IMR-90 (cell line): ENCODE results near the gene EFCAB9. TPM values are rescaled to one million over a fixed set of nuclear protein-coding genes. Genes with fewer than 3 reads are reported as not detected.

ENCODE experiments used
- ATAC-seq: fragments of 200-7000 bp; cut with Tn5 transposase; 2 replicates; pipeline ENCODE4 v1.9.1; 2020; ENCODE audit warnings: low read depth, mild to moderate bottlenecking, moderate library complexity
- BruUV-seq: library from RNA; stranded (reverse); fragments of 400-500 nt; replicated peaks from 2 replicates; lab custom pipeline; 2021; lab: Mats Ljungman, UMichigan
- CTCF ChIA-PET: fragments of 300-600 bp; formaldehyde crosslinking; extraction: SDS; loops from one replicate; lab custom pipeline; 2021; ENCODE audit warnings: antibody characterized with exemption; lab: Yijun Ruan, JAX
- POLR2A ChIA-PET: fragments of 300-600 bp; sonication (Branson Sonifier 250); formaldehyde crosslinking; loops from one replicate; lab custom pipeline; 2022; ENCODE audit warnings: antibody characterized with exemption; ENCODE audit not compliant: unreplicated experiment; lab: Charles Lee
- DNase-seq: peaks from one replicate; pipeline ENCODE4 v3.0.0; 2013
- H2AFZ ChIP-seq: replicated peaks from 2 replicates; pipeline ENCODE3; 2013; ENCODE audit warnings: low read length, mild to moderate bottlenecking; ENCODE audit not compliant: poor library complexity
- H2AK5ac ChIP-seq: 2 replicates; pipeline ENCODE4 v1.6.1; 2013; ENCODE audit warnings: low read depth, low read length, inconsistent platforms
- H2AK9ac ChIP-seq: replicated peaks from 2 replicates; pipeline ENCODE3; 2013; ENCODE audit warnings: mild to moderate bottlenecking, low read depth, low read length, moderate library complexity; ENCODE audit not compliant: poor library complexity
- H2BK120ac ChIP-seq: 2 replicates; pipeline ENCODE4 v1.6.1; 2013; ENCODE audit warnings: low read depth, low read length, inconsistent platforms
- H2BK15ac ChIP-seq: 3 replicates; pipeline ENCODE4 v1.6.1; 2013; ENCODE audit warnings: low read depth, low read length, inconsistent platforms
- H2BK20ac ChIP-seq: 2 replicates; pipeline ENCODE4 v1.6.1; 2013; ENCODE audit warnings: low read depth, mild to moderate bottlenecking, inconsistent platforms, low read length, moderate library complexity
- H2BK5ac ChIP-seq: 2 replicates; pipeline ENCODE4 v1.6.1; 2013; ENCODE audit warnings: mild to moderate bottlenecking, low read depth, low read length, inconsistent platforms; ENCODE audit not compliant: poor library complexity, severe bottlenecking
- H3K14ac ChIP-seq: replicated peaks from 2 replicates; pipeline ENCODE4 v1.6.1; 2013; ENCODE audit warnings: low read depth, low read length, inconsistent platforms
- H3K18ac ChIP-seq: 2 replicates; pipeline ENCODE4 v1.6.1; 2013; ENCODE audit warnings: low read depth, low read length, control low read depth
- H3K23ac ChIP-seq: 2 replicates; pipeline ENCODE4 v1.6.1; 2013; ENCODE audit warnings: low read depth, low read length, inconsistent platforms
- H3K27ac ChIP-seq: 2 replicates; pipeline ENCODE4 v1.5.1; 2013; ENCODE audit warnings: mild to moderate bottlenecking, control low read depth, low read length; ENCODE audit not compliant: insufficient read depth
- H3K27me3 ChIP-seq: 2 replicates; pipeline ENCODE4 v1.6.1; 2013; ENCODE audit warnings: low read length; ENCODE audit not compliant: control insufficient read depth, insufficient read depth
- H3K36me3 ChIP-seq: 2 replicates; pipeline ENCODE4 v1.6.1; 2013; ENCODE audit warnings: low read length, mixed read lengths; ENCODE audit not compliant: control insufficient read depth, insufficient read depth
- H3K4ac ChIP-seq: 2 replicates; pipeline ENCODE4 v1.6.1; 2013; ENCODE audit warnings: low read depth, low read length, inconsistent platforms
- H3K4me1 ChIP-seq: 2 replicates; pipeline ENCODE4 v1.6.1; 2013; ENCODE audit warnings: low read length, mixed read lengths; ENCODE audit not compliant: control insufficient read depth, insufficient read depth
- H3K4me2 ChIP-seq: 2 replicates; pipeline ENCODE4 v1.6.1; 2013; ENCODE audit warnings: low read depth, mild to moderate bottlenecking, control low read depth, low read length, moderate library complexity
- H3K4me3 ChIP-seq: 2 replicates; pipeline ENCODE4 v1.5.1; 2013; ENCODE audit warnings: low read depth, mild to moderate bottlenecking, control low read depth, low read length, moderate library complexity; ENCODE audit not compliant: insufficient read depth
- H3K56ac ChIP-seq: 2 replicates; pipeline ENCODE4 v1.6.1; 2013; ENCODE audit warnings: low read length, inconsistent platforms; ENCODE audit not compliant: insufficient read depth; ENCODE audit errors: extremely low read depth
- H3K79me1 ChIP-seq, 2 experiments: 2 replicates each; pipeline ENCODE4 v1.6.1; 2013; ENCODE audit warnings: low read length in 2 of 2, inconsistent platforms in 1 of 2, low read depth in 1 of 2
- H3K9ac ChIP-seq: 2 replicates; pipeline ENCODE4 v1.6.1; 2013; ENCODE audit warnings: low read depth, low read length, control low read depth
- H3K9me1 ChIP-seq: 2 replicates; pipeline ENCODE4 v1.6.1; 2013; ENCODE audit warnings: low read length, inconsistent platforms; ENCODE audit not compliant: insufficient read depth
- H3K9me3 ChIP-seq: 2 replicates; pipeline ENCODE4 v1.6.1; 2013; ENCODE audit warnings: low read length; ENCODE audit not compliant: control insufficient read depth, insufficient read depth
- H4K20me1 ChIP-seq: 2 replicates; pipeline ENCODE4 v1.6.1; 2013; ENCODE audit warnings: low read length, inconsistent platforms; ENCODE audit not compliant: insufficient read depth
- H4K5ac ChIP-seq: 2 replicates; pipeline ENCODE4 v1.6.1; 2013; ENCODE audit warnings: mild to moderate bottlenecking, low read depth, low read length, control low read depth
- H4K8ac ChIP-seq, 2 experiments: 2 replicates each; pipeline ENCODE4 v1.6.1; 2013; ENCODE audit warnings: low read depth in 2 of 2, low read length in 2 of 2, control low read depth in 1 of 2, inconsistent platforms in 1 of 2
- H4K91ac ChIP-seq: 2 replicates; pipeline ENCODE4 v1.6.1; 2013; ENCODE audit warnings: low read depth, low read length, inconsistent platforms; ENCODE audit not compliant: insufficient read depth
- BHLHE40 ChIP-seq: fragments of 150-350 bp; IDR thresholded peaks from 2 replicates; pipeline ENCODE4 v1.6.1; 2016; ENCODE audit warnings: mild to moderate bottlenecking, low read depth, low read length
- CEBPB ChIP-seq: IDR thresholded peaks from 2 replicates; pipeline ENCODE4 v1.6.1; 2012; ENCODE audit warnings: low read depth, low read length, improper control_type of control experiment
- CHD1 ChIP-seq: IDR thresholded peaks from 2 replicates; pipeline ENCODE4 v1.6.1; 2012; ENCODE audit warnings: low read depth, low read length, improper control_type of control experiment
- MAZ ChIP-seq: IDR thresholded peaks from 2 replicates; pipeline ENCODE4 v1.6.1; 2012; ENCODE audit warnings: low read depth, mild to moderate bottlenecking, low read length, improper control_type of control experiment, moderate library complexity, borderline replicate concordance
- MXI1 ChIP-seq: IDR thresholded peaks from 2 replicates; pipeline ENCODE4 v1.6.1; 2012; ENCODE audit warnings: low read depth, mild to moderate bottlenecking, low read length, moderate library complexity, borderline replicate concordance
- NFE2L2 ChIP-seq: fragments of 150-350 bp; IDR thresholded peaks from 2 replicates; pipeline ENCODE4 v1.6.1; 2016; ENCODE audit warnings: low read depth, mild to moderate bottlenecking, low read length
- RCOR1 ChIP-seq: IDR thresholded peaks from 2 replicates; pipeline ENCODE4 v1.6.1; 2012; ENCODE audit warnings: mild to moderate bottlenecking, low read length, improper control_type of control experiment; ENCODE audit not compliant: insufficient replicate concordance
- RFX5 ChIP-seq: IDR thresholded peaks from 2 replicates; pipeline ENCODE4 v1.8.0; 2012; ENCODE audit warnings: low read depth, mild to moderate bottlenecking, low read length, moderate library complexity
- USF2 ChIP-seq: fragments of 150-350 bp; IDR thresholded peaks from 2 replicates; pipeline ENCODE4 v1.6.1; 2017; ENCODE audit warnings: mild to moderate bottlenecking, antibody characterized with exemption, low read length, low read depth
- WGBS, 2 experiments: methylation state at CpG; one replicate each; pipeline versions ENCODE4 v1.1.5 to v1.1.7; 2013; ENCODE audit warnings: missing lambda C conversion rate in 2 of 2; ENCODE audit not compliant: insufficient read length in 1 of 2; ENCODE audit errors: extremely low coverage in 2 of 2; 5-methylcytosine and 5-hydroxymethylcytosine counted together
- dilution Hi-C: fragments of 300-500 bp; cut with HindIII; formaldehyde crosslinking; loops from one replicate; pipeline ENCODE4 v1.14.3; 2018; ENCODE audit warnings: low sequenced_read_pairs; ENCODE audit not compliant: unreplicated experiment
- in situ Hi-C: fragments of 300-500 bp; cut with MboI; formaldehyde crosslinking; loops from 3 replicates; pipeline ENCODE4 v1.14.3; 2019; ENCODE audit warnings: low sequenced_read_pairs, inconsistent platforms, mixed read lengths
- intact Hi-C: fragments of 100-400 bp; cut with micrococcal nuclease; formaldehyde crosslinking; loops from 2 replicates; pipeline ENCODE4 v1.10.0; 2022
- microRNA-seq, 2 experiments: library from miRNA; stranded (forward) in 1 of 2; unstranded in 1 of 2; fragments of 10-50 nt in 1 of 2; fragments of <30 nt in 1 of 2; gene quantifications in 1 of 2; microRNA quantifications in 1 of 2; one replicate each; pipeline versions ENCODE3 to v1.1.0; 2013 to 2020; ENCODE audit not compliant: insufficient read depth in 1 of 2, insufficient read length in 1 of 2, unreplicated experiment in 1 of 2
- polyA plus RNA-seq, 3 experiments: library from polyadenylated mRNA; depleted of rRNA; stranded (reverse); fragments of >200 nt; gene quantifications; 2 replicates each; pipeline ENCODE4 v1.2.3, GENCODE V29; 2012; ENCODE audit warnings: low replicate concordance in 1 of 3
- small RNA-seq, 5 experiments: library from RNA; depleted of rRNA; stranded (forward); fragments of <200 nt; gene quantifications; one replicate each; pipeline ENCODE3, GENCODE V24; 2012
- total RNA-seq: library from RNA; depleted of rRNA; stranded (reverse); fragments of >200 nt; gene quantifications from 2 replicates; pipeline ENCODE4 v1.2.3, GENCODE V29; 2012; rRNA removed

The EFCAB9 gene
- total and polyA plus RNA-seq, 2 of the 4 experiments (the other 2 are of a cell fraction) = not detected

GRCh38 chr5:172252501-172252900 is 58.5 kb downstream of the EFCAB9 start:
- Histone ChIP-seq H3K56ac (no peak overlapping the region), H2AK9ac (no peak overlapping the region), H3K79me1 (peaks cover 34 to 47% of the 10 kb centered on the region in 2 experiments), H2AFZ (no peak overlapping the region), H3K4me1 (no peaks in the 10 kb centered on the region), H3K18ac (no peak overlapping the region), H4K91ac (no peak overlapping the region), H3K36me3 (peaks cover 15% of the 10 kb centered on the region), H4K20me1 (peaks cover 13% of the 10 kb centered on the region), H3K9ac (no peak overlapping the region), H3K4me3 (no peak overlapping the region), H3K27ac (no peak overlapping the region), H2BK5ac (no peak overlapping the region), H3K27me3 (no peaks in the 10 kb centered on the region), H2AK5ac (no peak overlapping the region), H3K9me3 (peaks cover 4% of the 10 kb centered on the region), H4K8ac (no peak overlapping the region), H3K9me1 (peaks cover 3% of the 10 kb centered on the region; the same call in 1 of the 2 replicates), H3K4me2 (no peak overlapping the region), H3K23ac (no peak overlapping the region), H3K14ac (no peak overlapping the region), H2BK15ac (no peak overlapping the region), H2BK20ac (no peak overlapping the region), H4K5ac (no peak overlapping the region), H2BK120ac (no peak overlapping the region), H3K4ac (no peak overlapping the region)
- ChIA-PET CTCF (no interaction called here), POLR2A (no interaction called here)
- ATAC-seq (no peak), DNase-seq (no peak)
- no TSS peak for BruUV-seq
- dilution Hi-C loops = no loop called here
- intact Hi-C loops = no loop called here
- in situ Hi-C loops = no loop called here
- TF ChIP-seq NFE2L2 (no peak), CEBPB (no peak), MAZ (no peak), USF2 (no peak), CHD1 (no peak), RFX5 (no peak), MXI1 (no peak), BHLHE40 (no peak), RCOR1 (no peak)
- WGBS, 2 experiments = no CpG with 5 or more reads among the region's 2 CpGs

Small RNA genes lying within 50 kb of the gene (microRNA-seq; reads per million reads assigned to microRNA genes)
- not detected for gene RF00191 (ENCODE audit: insufficient read depth, insufficient read length)

Small RNA genes lying within 50 kb of the gene (small RNA-seq; reads per million reads assigned to genes)
- 0 reads per million in 5 experiments for gene RF00191

Other genes starting within 250 kb of the EFCAB9 start
- gene FBXW11, start 187.5 kb upstream of the EFCAB9 start, total RNA-seq = 97.1 and 100 TPM in 2 replicates
- 29.1 and 34.3 TPM in 2 replicates for gene FBXW11, start 187.5 kb upstream of the EFCAB9 start, polyA plus RNA-seq (2012; rRNA removed)
- 15.4 and 16.4 TPM in 2 replicates for gene STK10, start 5.9 kb upstream of the EFCAB9 start, total RNA-seq
- 17.8 and 18.5 TPM in 2 replicates for gene STK10, start 5.9 kb upstream of the EFCAB9 start, polyA plus RNA-seq (2012; rRNA removed)
- 20.6 and 25.6 TPM in 2 replicates for gene UBTD2, start 89.6 kb downstream of the EFCAB9 start, total RNA-seq
- 9.3 and 11.2 TPM in 2 replicates for gene UBTD2, start 89.6 kb downstream of the EFCAB9 start, polyA plus RNA-seq (2012; rRNA removed)